Lower lobe of right lung (tissue), 2 donors: ENCODE results near the gene FSD1. TPM values are rescaled to one million over a fixed set of nuclear protein-coding genes. Genes with fewer than 3 reads are reported as not detected.

Source experiments
- ATAC-seq, 2 donors: fragments of 200-7000 bp; cut with Tn5 transposase; one replicate each; pipeline ENCODE4 v1.9.1; 2020 to 2022; ENCODE audit warnings: mild to moderate bottlenecking in 2 of 2, moderate library complexity in 2 of 2
- DNase-seq: peaks from one replicate; pipeline ENCODE4 v3.0.0-alpha.2; 2020
- H3K27ac ChIP-seq: fragments of 200-600 bp; one replicate; pipeline ENCODE4 v1.8.0; 2022
- H3K27me3 ChIP-seq: fragments of 200-600 bp; one replicate; pipeline ENCODE4 v1.8.0; 2022; ENCODE audit warnings: low read depth
- H3K36me3 ChIP-seq: fragments of 200-600 bp; one replicate; pipeline ENCODE4 v1.8.0; 2022; ENCODE audit warnings: mild to moderate bottlenecking
- H3K4me1 ChIP-seq: fragments of 200-600 bp; one replicate; pipeline ENCODE4 v1.8.0; 2022
- H3K4me3 ChIP-seq: fragments of 200-600 bp; one replicate; pipeline ENCODE4 v1.8.0; 2022; ENCODE audit warnings: mild to moderate bottlenecking
- H3K9me3 ChIP-seq: fragments of 200-600 bp; one replicate; pipeline ENCODE4 v1.8.0; 2022
- CTCF ChIP-seq: fragments of 200-600 bp; IDR thresholded peaks from one replicate; pipeline ENCODE4 v1.8.0; 2022; ENCODE audit warnings: antibody characterized with exemption, mild to moderate bottlenecking
- intact Hi-C: fragments of 100-400 bp; cut with DNase I; formaldehyde crosslinking; loops from one replicate; pipeline ENCODE4 v1.11.0; 2022
- total RNA-seq: library from RNA; stranded (reverse); fragmentation: NEBNext Ultra II Directional; extraction: Animal tissue kit (Norgen Biotek cat#: 25700); gene quantifications from one replicate; pipeline ENCODE4 v1.2.1, GENCODE V29; 2021
- donor health status: DM: no; HTN: yes; CAD: no; lungs with severe emphysema.

FSD1 gene
- total RNA-seq, 1 donor from 2014 or later = 0.62 TPM

GRCh38 chr19:4324228-4324627, 19.8 kb downstream of the FSD1 start:
- ATAC-seq = no peak
- intact Hi-C loops = no loop called here
- Histone ChIP-seq H3K4me1 (peaks cover 13% of the 10 kb centered on the region), H3K27ac (no peak overlapping the region), H3K36me3 (no peaks in the 10 kb centered on the region), H3K4me3 (no peak overlapping the region), H3K9me3 (no peaks in the 10 kb centered on the region), H3K27me3 (no peaks in the 10 kb centered on the region)
- no peak for TF ChIP-seq CTCF
- no peak for DNase-seq

GRCh38 chr19:4326215-4326836, 21.9 kb downstream of the FSD1 start:
- intact Hi-C loops = no loop called here
- no peak for ATAC-seq
- Histone ChIP-seq H3K27me3 (no peaks in the 10 kb centered on the region), H3K36me3 (no peaks in the 10 kb centered on the region), H3K4me1 (peaks cover 13% of the 10 kb centered on the region), H3K9me3 (no peaks in the 10 kb centered on the region), H3K27ac (no peak overlapping the region), H3K4me3 (no peak overlapping the region)
- no peak for TF ChIP-seq CTCF
- no peak for DNase-seq

GRCh38 chr19:4326837-4327251, 22.4 kb downstream of the FSD1 start:
- no peak for TF ChIP-seq CTCF
- ATAC-seq = no peak

GRCh38 chr19:4327252-4327876, 23.0 kb downstream of the FSD1 start:
- Histone ChIP-seq H3K27ac (no peak overlapping the region), H3K9me3 (no peaks in the 10 kb centered on the region), H3K4me1 (peaks cover 13% of the 10 kb centered on the region), H3K4me3 (peak overlapping the region; percentile 55), H3K27me3 (no peaks in the 10 kb centered on the region), H3K36me3 (no peaks in the 10 kb centered on the region)
- ATAC-seq (peak; percentile 60 to 75), DNase-seq (peak; percentile 85)
- no peak for TF ChIP-seq CTCF
- intact Hi-C loops = no loop called here

More at GRCh38 chr19:4326837-4327251, 22.4 kb downstream of the FSD1 start:
- Histone ChIP-seq H3K4me3 (peak overlapping the region; percentile 55), H3K36me3 (no peaks in the 10 kb centered on the region), H3K27me3 (no peaks in the 10 kb centered on the region), H3K27ac (no peak overlapping the region), H3K9me3 (no peaks in the 10 kb centered on the region), H3K4me1 (peaks cover 13% of the 10 kb centered on the region)
- DNase-seq = no peak
- intact Hi-C loops = no loop called here

GRCh38 chr19:4327877-4328242, 23.5 kb downstream of the FSD1 start:
- no peak for TF ChIP-seq CTCF
- Histone ChIP-seq H3K27ac (no peak overlapping the region), H3K4me3 (peak overlapping the region; percentile 55), H3K27me3 (no peaks in the 10 kb centered on the region), H3K36me3 (no peaks in the 10 kb centered on the region), H3K9me3 (no peaks in the 10 kb centered on the region), H3K4me1 (peaks cover 13% of the 10 kb centered on the region)
- ATAC-seq (peak; percentile 20 to 44), DNase-seq (no peak)
- intact Hi-C loops = no loop called here
